ENCODE data around the gene PGGHG. TPM values are rescaled to one million over a fixed set of nuclear protein-coding genes. Genes with fewer than 3 reads are reported as not detected.
A peak's percentile ranks its signal among the peaks of the same experiment; 100 is the strongest.
"Not testable (repeated sequence)": the region's sequence is repeated elsewhere in the genome, so short reads cannot be mapped to it uniquely, and the experiment has no call there.

PGGHG gene
- total RNA-seq, 1 donor from 2014 or later: 7.2 TPM

DNA sequence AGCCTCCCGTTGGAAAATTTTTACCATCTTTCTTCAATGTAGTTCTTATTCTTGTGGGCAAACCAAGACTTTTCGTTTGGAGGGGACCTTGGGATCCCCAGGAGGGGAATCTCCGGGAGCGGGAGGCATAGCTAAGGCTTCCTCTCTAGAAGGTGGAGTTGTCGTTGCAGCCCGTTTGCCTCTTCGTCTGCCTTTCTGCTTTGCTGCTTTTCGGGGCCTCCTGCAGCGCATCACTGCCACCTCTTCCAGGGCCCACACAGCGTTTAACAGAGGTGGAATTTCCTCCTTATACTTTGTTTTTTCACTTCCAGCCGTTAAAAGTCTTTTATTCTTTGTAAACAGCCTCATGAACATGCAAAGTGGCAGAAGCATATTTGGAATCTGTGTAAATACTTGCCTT, 35.2 kb downstream of the PGGHG start:
- ATAC-seq (no peak), DNase-seq (no peak)
- intact Hi-C loops (cut with micrococcal nuclease): no loop called here

DNA sequence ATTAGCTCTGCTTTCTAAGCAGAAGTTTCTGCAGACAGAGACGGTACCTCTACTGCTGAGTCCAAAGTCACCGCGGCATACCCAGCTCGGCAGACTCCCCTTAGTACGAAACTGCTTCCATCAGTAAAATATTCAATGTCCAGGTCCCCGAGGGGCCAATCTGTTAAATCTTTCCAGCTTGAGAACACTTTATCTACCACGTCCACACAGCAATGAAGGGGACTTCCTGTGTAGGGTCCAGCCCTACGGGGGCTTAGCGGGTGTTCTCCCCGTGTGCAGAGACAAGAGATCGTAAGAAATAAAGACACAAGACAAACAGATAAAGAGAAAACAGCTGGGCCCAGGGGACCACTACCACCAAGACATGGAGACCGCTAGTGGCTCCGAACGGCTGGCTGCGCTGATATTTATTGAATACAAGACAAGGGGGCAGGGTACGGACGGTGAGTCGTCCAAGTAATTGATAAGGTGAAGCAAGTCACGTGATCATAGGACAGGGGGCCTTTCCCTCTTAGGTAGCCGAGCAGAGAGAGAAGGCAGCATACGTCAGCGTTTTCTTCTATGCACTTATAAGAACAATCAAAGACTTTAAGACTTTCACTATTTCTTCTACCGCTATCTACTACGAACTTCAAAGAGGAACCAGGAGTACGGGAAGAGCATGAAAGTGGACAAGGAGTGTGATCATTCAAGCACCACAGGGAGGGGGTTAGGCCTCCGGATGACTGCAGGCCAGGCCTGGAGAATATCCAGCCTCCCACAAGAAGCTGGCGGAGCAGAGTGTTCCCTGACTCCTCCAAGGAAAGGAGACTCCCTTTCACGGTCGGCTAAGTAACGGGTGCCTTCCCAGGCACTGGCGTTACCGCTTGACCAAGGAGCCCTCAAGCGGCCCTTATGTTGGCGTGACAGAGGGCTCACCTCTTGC, 35.9 kb downstream of the PGGHG start:
- intact Hi-C loops (cut with micrococcal nuclease): not testable (repeated sequence)
- DNase-seq (peak; percentile 62), ATAC-seq (peak; percentile 17)

DNA sequence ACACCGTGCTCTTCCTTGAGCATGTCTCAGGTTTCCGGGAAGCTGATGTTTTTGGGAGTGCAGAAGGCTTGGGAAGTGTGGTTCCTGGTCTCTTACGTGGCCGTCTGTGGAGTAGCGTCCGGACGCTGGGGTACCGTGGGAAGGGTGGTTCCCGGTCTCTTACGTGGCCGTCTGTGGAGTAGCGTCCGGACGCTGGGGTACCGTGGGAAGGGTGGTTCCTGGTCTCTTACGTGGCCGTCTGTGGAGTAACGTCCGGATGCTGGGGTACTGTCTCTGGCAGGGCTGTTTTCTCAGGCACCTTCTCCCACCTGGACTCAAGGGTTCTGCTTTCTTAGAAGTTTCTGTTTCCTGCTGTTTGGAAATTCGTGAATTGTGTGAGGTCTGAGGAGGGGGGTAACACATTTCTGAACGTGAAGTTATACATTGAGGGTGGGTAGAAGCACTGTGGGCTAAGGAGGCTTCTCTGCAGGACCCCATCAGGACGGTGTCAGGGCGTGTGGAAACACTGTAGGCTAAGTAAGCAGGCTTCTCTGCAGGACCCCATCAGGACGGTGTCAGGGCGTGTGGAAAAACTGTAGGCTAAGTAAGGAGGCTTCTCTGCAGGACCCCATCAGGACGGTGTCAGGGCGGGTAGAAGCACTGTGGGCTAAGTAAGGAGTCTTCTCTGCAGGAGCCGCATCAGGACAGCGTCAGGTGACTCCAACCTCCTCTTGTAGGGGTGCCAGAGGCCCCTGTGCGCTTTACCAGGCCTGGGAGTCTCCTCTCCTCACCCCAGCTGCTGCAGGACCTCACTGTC, 37.1 kb downstream of the PGGHG start:
- DNase-seq (no peak), ATAC-seq (no peak)
- intact Hi-C loops (cut with micrococcal nuclease): no loop called here

DNA sequence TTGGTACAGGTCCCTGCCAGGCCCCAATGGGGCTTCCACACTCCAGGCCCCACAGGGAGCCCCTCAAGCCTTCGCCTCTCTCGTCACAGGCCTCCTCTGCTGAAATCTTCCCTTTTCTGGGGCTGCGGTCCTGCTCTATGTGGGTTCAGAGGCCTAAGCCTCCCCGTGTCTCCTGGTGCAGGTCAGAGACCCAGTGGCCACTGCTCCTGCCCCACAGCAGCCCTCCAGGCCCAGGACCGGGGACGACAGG, 37.6 kb downstream of the PGGHG start:
- intact Hi-C loops (cut with micrococcal nuclease): no loop called here
- ATAC-seq: no peak
- no peak for DNase-seq

DNA sequence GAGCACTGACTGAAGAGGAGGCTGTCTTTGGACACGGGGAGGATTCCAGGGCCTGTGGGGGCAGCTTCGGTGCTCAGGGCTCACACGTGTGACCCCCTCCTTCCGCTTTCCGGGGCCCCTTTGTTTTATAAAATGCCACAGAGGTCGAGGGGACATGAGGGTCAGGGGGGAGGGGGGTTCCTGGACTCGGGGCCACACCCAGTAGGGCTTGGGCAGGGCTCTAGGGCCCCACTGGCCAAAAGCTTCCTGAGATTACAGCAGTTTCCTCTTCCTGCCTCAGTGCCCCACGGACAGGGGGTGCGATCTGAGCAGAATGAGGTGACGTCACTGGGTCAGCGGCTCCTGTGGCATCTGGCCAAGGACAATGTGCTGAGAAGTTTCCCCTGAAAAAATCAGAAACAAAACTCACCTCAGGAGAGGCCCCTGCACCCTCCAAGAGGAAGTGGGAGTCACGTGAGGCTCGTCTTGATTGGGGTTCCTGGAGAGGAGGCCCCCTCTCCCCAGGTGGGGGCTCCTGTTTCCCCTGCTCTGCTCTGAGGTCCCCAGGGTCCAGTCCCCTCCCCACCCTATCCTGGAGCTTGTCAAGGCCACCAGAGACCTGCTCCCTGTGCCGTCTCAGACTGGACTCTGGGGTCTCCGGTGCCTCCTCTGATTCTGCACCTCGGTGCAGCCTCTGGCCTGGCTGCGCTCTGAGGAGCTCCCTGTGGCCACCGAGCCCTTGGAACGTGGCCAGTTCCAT, 38.1 kb downstream of the PGGHG start:
- DNase-seq: peak; percentile 89
- intact Hi-C loops (cut with micrococcal nuclease): no loop called here
- peak; percentile 87 for ATAC-seq

DNA sequence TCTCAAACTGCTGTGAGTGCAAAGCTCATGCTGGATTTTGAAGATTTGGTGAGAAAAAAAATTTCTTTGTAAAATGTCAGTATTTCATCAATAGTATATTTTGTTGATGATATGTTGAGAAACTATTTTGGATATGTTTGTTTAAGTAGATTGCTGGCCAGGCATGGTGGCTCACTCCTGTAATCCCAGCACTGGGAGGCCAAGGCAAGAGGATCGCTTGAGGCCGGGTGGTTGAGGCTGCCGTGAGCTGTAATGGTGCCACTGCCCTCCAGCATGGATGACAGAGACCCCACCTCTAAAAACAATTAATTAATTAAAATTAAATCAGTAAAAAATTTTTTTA, 38.6 kb downstream of the PGGHG start:
- DNase-seq: no peak
- ATAC-seq: no peak
- intact Hi-C loops (cut with micrococcal nuclease): no loop called here

DNA sequence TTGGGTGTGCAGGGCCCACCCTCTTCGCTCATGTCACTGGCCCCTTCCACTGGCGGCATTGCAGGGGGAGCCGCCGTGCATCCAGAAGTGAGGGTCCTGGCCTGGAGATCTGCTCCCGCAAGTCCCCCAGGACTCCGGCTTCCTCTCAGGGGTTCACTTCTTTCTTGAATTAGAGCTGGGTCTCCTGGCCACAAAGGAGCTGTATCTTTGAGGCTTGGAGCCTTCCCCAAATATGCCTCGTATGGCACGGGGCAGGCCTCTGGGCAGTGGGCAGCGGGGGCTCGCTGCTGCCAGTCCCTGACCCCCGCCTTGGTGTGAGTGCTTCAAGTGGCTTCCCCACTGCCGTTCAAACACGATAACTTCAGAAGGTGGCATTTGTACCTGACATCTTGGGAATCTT, 39.1 kb downstream of the PGGHG start:
- no peak for DNase-seq
- intact Hi-C loops (cut with micrococcal nuclease): no loop called here
- no peak for ATAC-seq

DNA sequence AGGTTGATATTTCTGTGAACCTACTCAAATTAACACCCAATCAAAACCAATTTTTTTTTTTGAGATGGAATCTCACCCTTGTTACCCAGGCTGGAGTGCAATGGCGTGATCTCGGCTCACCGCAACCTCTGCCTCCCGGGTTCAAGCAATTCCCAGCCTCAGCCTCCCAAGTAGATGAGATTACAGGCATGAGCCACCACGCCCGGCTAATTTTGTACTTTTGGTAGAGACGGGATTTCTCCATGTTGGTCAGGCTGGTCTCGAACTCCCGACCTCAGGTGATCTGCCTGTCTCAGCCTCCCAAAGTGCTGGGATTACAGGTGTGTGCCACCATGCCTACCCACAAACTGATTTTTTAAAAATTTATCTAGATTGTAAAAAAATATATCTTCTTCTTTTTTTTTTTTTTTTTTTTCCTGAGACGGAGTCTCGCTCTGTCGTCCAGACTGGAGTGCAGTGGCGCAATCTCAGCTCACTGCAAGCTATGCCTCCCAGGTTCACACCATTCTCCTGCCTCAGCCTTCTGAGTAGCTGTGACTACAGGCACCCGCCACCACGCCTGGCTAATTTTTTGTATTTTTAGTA, 39.7 kb downstream of the PGGHG start:
- ATAC-seq; DNase-seq; intact Hi-C loops (cut with micrococcal nuclease): not testable (repeated sequence)

DNA sequence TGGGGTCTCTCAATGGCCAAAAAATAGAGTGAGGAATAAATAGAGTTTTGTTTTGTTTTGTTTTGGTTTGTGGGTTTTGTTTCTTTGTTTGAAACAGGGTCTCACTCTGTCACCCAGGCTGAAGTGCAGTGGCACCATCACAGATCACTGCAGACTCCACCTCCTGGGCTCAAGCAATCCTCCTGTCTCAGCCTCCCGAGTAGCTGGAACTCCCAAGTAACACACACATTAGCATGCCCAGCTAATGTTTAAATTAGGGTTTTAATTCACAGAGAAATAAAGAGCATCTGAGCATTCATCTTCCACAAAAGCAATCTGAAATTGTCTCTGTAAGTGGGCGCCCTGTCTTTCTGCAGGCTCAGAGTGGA, 40.9 kb downstream of the PGGHG start:
- DNase-seq: no peak
- ATAC-seq: no peak
- intact Hi-C loops (cut with micrococcal nuclease): no loop called here

DNA sequence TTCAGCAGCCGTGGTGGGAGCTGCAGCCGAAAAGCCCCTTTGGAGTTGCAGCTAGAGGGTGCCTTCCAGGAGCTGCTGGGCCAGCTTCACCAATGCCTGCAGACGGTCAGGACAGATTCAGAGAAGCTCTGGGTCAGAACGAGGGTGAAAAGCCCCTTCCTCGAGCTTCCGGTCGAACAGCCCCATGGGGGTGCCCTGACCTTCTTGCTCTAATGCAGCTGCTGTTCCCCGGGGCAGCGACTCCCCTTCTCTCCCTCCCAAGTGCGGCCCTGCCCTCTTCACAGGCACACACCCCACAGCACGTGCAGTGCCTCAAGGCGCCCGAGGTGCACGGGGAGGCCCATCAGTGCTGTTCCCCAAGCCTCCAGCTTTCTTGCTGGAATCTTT, 41.4 kb downstream of the PGGHG start:
- ATAC-seq (no peak), DNase-seq (no peak)
- intact Hi-C loops (cut with micrococcal nuclease): no loop called here

DNA sequence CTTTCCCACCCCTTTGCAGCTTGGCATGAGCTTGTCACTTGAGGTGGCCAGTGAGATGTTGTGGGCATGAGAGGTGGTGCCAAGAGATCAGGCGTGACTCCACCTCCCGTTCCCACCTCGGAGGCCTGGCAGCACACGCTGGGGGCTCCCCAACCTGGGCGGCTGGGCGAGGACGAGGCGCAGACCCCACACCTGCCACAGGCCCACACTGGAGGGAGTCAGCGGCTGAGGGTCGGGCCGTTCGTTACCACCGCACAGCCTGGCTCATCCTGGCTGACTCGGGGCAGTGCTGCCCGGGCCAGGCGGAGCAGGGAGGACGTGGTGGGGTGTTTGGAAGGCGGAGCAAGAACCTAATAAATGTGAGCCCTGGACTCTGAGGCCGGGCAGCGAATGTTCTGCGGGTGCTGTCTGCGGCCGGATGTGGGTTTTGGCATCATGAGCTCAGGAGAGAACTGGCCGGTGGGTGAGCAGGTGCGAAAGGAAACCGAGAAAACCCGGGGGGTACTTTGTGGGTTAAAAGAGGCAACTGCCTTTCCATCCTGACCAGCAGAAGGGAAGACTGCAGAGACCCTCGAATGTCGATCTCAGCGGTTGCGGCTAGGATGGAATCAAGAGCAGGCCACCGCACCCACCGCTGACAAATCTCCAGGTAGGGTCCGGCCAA, 41.9 kb downstream of the PGGHG start:
- ATAC-seq: no peak
- intact Hi-C loops (cut with micrococcal nuclease): no loop called here
- no peak for DNase-seq

DNA sequence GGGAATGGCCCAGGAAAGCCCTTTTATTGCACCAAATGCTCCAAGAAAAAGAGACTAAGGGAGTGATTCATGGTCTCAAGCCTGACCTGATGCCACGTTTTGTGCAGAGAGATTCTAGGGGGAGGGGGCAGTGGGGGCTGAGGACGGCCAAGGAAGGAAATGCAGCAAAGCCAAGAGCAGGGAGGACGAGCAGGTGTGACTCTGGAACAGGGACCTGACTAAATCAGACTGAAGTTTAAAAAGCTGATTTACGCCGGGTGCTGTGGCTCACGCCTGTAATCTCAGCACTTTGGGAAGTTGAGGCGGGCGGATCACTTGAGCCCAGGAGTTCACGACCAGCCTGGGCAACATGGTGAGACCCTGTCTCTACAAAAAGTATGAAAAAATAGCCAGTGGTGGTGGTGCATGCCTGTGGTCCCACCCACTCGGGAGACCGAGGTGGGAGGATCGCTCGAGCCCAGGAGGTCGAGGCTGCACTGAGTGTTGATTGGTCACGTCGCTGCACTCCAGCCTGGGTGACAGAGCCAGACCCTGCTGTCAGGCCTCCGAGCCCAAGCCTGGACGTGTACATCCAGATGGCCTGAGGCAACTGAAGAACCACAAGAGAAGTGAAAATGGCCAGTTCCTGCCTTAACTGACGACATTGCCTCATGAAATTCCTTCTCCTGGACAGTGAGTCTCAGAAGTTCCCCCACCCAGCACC, 42.6 kb downstream of the PGGHG start:
- DNase-seq (no peak), ATAC-seq (no peak)
- intact Hi-C loops (cut with micrococcal nuclease): no loop called here

DNA sequence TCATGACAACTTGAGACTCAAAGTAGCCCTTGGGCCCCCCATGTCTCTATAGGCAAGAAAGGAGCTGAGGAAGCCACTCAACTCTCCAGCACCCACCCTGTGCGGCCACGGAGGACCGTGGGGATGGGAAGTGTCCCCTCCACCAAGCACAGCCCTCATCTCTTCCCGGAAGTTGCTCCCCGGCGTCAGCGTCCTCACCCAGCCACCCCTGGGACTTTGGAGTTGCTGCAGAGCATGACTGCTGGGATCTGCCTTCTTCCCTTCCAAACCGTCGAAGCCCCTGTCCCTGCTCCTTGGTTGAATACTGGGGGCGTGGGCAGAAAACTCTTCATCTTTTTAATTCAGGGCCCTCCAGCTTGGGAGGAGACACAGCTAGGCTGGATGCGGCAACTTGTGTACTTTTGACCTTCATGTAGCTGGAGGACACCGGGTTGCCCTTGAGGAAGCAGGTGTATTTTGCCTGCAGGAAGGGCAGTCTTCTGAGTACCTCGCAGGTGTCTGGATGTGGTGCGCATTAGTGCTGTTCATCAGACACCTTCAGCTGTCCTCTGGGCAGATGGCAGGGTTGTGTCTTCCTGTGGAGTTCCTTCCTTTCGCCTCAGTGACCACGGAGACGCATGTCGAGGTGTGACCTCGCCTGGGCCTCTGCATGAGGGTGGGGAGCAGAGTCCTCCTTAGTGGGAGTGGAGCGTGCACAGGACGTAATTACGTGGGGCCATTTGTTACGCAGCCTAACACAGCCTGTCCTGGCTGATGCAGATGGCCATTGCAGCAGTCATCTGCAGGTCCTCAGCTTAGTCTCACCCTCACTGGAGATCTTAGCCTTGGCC, 43.9 kb downstream of the PGGHG start:
- ATAC-seq (no peak), DNase-seq (no peak)
- intact Hi-C loops (cut with micrococcal nuclease): no loop called here

DNA sequence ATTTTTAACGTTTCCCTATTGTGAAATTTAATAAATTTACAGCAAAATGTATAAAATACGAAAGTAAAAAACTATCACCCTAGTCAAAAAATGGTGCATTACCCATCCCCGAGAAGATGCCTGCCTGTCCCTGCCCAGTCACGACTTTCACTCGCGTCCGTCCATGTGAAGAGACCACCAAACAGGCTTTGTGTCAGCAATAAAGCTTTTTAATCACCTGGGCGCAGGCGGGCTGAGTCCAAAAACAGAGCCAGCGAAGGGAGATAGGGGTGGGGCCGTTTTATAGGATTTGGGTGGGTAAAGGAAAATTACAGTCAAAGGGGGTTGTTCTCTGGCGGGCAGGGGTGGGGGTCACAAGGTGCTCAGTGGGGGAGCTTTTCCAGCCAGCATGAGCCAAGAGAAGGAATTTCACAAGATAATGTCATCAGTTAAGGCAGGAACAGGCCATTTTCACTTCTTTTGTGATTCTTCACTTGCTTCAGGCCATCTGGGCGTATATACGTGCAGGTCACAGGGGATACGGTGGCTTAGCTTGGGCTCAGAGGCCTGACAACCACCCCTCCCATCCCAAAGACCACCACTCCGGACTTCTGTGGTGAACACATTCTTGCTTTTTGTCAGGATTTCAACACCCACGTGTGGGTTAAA, 44.8 kb downstream of the PGGHG start:
- intact Hi-C loops (cut with micrococcal nuclease); ATAC-seq; DNase-seq: not testable (repeated sequence)

DNA sequence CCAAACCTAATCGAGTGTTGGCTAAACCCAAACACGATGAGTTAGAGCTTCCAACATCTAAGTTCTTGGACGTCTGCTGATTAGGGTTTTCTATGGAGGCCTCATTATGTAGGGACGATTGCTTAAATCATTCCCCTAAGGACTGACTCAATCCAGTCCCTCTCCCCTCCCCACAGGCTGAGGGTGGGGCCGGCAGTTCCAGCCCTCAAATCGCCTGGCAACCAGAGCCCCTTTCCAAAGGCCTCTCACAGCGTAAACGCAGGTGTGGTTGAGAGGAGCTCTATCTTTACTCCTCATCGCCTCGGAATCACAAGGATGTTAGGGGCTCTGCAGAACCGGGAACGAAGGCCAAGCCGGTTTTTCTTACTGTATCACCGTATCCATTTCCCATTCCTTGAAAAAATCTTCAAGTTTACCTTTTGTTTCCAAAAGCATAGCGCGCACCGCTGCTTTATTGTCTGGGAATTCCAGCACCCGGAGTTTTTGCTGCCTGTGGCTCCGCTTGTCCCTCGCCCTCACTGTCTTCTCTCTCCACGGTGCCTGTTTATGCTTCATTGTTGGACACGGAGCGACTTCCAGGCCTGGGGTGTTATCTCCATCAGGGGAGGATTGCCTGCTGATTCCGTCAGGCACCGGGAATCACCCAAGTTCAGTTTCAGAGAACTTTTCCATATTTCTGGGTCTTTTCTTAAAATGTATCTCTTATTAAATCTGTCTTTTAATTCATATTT, 45.5 kb downstream of the PGGHG start:
- intact Hi-C loops (cut with micrococcal nuclease): no loop called here
- ATAC-seq: peak; percentile 81
- DNase-seq: peak; percentile 69

DNA sequence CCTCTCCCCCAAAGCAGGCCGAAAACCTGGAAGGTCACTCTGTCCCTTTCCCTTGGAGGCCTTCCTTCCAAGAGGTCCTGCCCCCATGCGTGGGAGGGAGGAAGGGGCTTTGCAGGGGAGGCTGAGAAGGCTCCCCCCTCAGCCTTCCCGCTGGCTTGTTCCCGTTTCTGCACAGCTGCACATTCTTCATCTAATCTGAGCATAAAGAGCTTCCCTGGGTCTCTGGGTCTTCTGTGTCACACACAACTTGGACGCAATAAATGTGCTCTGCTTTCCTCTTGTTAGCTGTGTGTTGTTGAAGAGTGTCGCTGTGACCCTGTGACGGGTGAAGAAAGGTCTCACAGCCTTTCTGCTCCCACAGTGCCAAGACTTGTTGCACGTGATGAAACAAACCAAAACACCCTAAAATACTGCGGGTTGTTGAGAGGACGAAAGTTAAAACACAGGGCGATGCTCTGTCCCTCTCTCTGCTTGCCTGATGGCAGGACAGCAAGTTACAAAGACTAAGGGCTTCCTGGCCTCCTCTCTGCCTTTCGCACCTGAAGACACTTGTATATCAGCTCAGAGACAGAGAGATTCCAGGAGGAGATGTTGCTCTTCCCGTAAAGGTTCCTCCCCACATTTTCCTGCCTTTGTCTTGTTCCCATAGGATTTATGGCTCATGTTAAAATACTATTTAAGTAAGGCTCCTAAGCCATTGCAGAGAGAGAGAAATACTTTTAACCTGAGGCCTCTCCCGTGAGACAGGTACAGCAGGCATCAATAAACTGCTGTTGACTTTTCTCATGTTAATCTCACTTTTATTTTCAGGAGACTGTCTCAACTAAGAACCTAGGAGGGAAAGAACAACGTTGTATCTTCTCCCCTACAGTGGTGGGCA, 47.1 kb downstream of the PGGHG start:
- ATAC-seq (peak; percentile 75), DNase-seq (peak; percentile 60)
- intact Hi-C loops (cut with micrococcal nuclease): no loop called here
